HG03520 (cell line): Measurements from ENCODE around the gene PBRM1.

Experiments used
- ATAC-seq: cut with Tn5 transposase; IDR thresholded peaks from one replicate; pipeline ENCODE4 v1.9.1; 2021; ENCODE audit warnings: mild to moderate bottlenecking, moderate library complexity; ENCODE audit not compliant: unreplicated experiment

PBRM1 gene

DNA sequence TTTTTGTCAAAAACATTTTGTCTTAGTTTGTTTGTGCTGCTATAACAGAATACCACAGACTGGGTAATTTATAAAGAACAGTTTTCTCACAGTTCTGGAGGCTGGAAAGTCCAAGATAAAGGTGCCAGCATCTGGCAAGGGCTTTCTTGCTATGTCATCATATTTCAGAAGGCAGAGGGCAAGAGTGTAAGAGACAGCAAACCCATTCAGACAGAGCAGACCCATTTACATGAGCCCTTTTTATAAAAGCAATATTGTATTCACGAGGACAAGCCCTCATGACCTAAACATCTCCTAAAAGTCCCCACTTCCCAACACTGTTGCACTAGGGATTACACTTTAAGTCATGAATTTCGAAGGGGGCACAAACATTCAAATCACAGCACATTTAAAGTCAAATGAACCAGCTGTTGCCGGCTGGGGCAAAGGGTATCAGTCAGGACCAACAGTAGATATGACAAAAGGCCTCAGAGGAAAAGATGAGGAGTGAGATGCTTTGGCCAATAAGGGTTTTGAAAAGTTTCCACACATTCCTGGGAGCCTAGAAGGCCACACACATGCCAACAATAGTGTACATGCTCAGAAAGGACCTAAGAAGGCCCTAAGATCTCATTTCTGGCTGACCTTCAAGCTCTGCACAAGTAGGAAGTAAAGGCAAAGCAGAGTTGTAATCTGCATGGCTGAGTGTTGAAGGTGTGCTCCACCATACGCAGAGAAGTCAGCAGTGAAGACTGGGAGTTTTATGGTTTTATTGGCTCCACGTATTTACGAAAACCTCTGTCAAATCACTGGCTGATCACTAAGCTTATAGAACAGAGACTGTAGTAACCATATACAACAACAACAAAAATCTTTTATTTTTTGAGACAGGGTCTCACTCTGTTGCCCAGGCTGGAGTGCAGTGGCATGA, 111.4 kb downstream of the PBRM1 start:
- no peak for ATAC-seq

DNA sequence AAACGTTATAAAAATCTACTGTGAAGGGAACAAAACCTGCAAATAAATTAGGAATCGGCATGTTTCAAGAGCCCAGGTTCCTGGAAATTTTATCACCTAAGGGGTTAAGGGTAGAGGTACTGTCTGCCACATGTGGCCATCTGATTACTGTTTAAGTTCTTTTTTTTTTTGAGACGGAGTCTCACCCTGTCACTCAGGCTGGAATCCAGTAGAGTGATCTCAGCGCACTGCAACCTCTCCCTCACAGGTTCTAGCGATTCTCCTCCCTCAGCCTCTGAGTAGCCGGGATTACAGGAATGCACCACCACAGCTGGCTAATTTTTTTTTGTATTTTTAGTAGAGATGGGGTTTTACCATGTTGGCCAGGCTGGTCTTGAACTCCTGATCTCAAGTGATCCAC, 113.5 kb downstream of the PBRM1 start:
- ATAC-seq: no peak

DNA sequence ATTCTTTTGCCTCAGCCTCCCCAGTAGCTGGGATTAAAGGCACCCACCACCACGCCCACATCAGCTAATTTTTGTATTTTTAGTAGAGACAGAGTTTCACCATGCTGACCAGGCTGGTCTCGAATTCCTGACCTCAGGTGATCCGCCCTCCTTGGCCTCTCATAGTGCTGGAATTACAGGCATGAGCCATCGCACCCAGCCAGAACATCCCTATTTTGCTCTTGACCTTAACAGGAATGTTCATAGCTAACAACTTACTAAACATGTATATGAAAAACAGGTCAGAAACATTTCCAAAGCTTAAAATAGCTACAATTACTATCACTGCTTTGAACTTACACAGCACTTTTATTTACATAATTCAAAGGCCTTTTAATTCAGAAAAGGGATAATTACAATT, 115.6 kb downstream of the PBRM1 start:
- no peak for ATAC-seq

DNA sequence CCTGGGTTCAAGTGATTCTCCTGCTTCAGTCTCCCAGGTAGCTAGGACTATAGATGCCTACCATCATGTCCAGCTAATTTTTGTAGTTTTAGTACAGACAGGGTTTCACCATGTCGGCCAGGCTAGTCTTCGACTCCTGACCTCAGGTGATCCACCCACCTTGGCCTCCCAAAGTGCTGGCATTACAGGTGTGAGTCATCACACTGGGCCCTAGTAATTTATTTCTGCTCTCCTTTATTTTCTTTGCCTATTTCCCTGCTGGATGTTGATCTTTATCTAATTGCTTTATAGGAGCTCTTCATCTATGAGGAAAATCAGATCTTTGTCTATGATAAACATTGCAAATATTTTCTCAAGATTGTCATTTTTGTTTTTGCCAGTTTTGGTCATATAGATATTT, 117.6 kb downstream of the PBRM1 start:
- ATAC-seq: no peak

DNA sequence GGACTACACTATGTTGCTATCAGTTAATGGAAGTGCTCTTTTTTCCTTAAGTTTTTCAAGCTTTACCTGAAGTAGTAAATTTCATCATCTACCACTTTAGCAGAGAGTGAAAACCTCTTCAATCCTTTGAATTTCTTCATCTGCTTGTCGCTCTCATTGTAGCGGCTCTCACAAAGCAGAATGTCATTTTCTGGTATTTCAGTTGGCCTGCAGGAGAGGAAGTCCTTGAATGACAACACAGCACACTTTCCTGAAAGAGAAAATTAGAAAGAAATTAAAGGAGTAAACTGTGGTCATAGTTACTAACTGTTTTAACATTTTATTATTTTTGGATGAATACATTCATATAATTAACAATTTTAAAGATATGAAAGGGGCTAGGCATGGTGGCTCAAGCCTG, 121.7 kb downstream of the PBRM1 start:
- no peak for ATAC-seq

DNA sequence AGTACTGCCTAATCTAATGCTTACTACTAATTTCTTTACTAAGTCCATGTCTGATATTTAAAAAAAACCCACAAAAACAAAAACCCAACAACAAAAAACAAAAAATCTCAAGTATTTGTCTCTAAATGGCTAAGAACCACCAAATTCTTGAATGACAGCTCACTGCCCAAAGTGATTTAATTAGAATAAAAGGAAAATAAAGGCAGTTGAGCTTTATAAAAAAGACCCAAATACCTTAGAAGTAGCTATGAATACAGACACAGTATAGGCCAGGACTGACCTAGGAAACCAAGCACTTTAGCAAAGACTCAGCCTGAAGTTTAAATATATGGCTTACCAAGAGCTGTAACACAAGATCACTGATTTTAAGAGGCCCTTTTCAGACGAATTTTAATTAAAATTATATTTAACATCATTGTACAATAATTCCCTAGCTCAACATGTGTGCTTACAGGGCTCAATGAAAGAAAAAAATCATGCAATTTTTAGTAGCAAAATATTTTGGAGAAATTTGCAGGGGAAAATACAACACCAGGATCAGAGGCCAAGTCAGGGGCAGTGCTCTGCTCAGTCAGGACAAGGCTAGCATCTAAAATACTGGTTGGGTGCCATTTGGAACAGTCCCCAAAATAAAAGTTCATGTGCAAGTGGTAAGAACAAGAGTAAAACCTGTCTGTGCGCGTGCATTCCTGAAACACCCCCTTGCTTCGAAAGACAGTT, 124.5 kb downstream of the PBRM1 start:
- no peak for ATAC-seq

DNA sequence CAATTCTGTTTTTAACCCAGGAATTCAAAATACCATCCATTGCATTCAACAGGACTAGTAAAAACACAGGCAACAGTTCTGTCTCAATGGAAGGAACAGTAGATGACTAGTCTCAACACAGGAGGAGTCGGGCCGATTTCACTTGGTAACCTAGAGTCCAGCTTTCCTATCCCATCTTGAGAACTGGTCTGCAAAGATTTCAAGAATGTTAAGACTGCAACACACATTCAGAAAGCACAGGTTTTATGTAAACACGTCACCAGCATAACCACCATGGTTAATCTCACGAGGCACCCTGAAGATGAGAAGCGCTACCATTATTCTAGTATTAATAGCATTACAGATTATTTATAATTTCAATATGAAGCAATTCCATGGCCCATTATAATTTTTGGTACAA, 127.3 kb downstream of the PBRM1 start:
- no peak for ATAC-seq

DNA sequence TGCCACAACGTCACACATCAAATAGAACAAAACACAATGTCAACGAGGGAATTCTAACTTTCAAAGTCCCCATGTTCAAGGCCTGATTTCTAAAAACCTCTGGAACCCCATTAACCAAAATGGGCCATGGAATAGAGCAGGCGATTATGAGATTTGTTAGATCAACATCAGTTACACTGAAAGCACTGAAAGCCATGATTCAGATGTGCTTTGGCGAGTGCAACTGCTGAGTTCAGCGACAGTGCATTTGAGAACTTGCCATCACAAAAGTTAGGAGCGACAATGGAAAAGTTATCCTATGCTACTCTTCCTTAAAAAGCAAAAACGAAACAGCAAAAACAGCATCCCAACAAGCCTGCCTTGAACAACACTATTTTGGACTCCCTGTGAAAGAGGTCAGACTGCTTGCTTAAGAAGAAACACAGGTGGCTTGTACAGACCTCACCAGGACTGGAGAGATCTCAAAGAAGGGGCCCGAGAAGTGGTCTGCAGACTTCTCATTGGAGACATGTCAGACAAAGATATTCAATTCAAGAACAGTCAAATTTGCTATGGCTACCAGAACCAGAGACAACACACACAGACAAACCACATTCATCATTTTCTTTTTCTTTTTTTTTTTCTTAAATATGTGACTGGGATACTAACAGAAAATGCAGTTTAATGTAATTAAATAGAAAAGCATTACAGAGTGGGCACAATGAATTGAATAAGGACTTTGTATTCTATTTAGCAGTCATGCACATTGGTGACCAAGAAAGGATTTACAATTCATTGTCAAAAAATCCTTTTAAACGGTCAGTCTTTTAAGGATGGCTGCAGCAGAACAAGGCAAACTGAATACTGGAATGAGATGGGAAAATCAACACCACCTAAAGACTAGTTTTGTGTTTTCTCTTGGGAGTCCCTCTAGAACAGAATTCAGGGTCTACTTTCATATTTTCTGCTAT, 128.4 kb downstream of the PBRM1 start:
- ATAC-seq: no peak

DNA sequence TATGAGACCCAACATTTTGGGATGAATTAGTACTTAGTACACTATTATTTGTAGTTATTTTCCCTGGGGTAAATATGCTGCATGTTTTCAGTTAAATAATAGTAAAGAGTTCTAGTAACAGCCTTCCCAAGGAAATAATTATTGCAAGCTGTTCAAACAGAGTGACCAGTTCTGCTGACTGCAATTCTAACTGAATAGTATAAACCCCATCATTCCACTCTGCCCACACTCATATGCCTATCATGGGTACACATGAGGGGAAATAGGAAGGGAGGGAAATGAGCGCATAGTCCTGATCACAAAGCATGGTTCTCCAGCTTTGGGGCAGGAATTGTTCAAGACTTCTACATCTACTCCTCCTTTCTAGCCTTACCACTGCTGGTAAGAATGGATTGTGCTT, 130.7 kb downstream of the PBRM1 start:
- ATAC-seq: no peak

DNA sequence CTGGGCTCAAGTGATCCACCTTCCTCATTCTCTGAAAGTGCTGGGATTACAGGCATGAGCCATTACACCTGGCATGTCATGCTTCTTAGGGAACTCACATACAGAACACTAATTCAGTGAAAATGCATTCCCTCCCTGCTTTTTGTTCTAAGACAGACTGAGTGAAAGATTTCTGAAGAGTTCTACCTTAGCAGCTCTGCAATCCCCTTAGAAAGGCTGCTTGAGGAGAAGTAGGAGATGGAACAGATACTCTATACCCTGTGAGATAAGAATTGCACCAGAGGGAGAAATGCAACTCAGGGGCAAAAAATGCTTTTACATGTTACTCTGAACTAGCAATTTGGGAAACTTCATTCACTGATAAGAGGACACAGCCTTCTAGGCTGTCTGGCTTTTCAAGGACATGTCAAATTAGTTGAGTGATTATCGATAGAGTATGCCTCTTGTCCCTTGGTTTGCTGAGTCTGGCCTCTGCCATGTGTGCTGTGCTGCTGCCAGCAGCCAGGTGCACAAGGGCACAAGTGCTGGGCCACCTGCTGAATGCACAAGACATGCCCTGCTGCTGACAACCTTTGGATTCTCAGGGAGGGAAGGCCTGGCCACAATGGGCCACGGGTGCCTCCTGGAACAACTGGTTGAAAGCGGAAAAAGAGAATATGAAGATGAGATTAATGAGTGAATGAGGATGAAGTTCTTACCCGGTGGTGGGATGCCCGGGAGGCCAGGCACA, 131.5 kb downstream of the PBRM1 start:
- no peak for ATAC-seq

DNA sequence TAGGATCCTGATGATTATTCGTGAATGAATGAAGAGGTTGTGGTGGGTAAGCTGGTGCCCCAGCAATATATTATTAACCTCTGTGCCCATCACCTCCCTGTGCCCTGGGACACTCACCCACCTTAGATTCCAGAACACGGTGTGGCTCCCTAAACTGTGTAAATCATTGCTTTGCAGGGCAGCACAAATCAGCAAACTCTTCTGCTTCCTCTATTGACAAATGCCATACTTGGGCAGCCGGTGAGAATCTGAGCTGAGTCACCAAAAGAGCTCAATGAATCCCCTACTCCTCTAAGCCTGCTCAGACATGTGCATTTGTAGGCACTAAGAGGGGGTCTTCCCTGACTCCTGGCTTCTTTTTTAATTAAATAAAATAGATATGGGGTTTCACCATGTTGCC, 133.6 kb downstream of the PBRM1 start:
- ATAC-seq: no peak

DNA sequence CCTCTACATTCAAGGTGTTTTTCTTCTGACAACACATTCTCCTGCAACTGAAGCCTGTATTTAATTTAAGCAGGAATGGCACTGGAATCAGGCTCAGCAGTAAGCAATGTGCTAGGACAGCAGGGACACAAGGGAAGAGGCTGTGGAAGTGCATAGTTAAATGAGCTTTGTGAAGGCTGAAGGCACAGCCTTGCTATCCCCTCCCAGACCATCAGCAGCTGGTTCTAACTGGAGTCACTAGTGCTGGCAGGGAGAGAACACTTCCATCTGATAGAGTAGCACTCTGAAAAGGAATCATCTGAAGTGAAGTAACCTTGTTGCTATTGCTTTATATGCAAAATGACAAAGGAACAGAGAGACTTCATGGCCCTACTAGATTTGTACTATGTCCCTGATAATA, 134.6 kb downstream of the PBRM1 start:
- no peak for ATAC-seq

DNA sequence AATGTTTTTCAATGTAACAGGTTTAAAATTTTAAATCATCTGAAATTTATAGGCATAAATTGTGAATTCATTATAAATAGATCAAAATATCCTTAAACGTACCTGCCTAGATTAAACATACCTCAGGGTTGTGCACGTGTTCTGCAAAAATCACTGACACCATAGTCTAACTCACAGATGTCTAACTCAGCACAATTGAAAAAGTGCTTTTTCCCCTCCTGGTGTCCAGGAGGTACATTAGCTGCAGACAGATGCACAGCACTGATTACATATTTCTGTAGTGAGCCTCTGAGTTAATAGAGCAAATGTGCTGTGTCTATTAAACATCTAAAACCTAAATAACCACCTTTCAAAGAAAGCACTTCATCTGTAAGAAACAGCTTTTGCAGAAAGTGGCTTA, 138.6 kb downstream of the PBRM1 start:
- no peak for ATAC-seq

DNA sequence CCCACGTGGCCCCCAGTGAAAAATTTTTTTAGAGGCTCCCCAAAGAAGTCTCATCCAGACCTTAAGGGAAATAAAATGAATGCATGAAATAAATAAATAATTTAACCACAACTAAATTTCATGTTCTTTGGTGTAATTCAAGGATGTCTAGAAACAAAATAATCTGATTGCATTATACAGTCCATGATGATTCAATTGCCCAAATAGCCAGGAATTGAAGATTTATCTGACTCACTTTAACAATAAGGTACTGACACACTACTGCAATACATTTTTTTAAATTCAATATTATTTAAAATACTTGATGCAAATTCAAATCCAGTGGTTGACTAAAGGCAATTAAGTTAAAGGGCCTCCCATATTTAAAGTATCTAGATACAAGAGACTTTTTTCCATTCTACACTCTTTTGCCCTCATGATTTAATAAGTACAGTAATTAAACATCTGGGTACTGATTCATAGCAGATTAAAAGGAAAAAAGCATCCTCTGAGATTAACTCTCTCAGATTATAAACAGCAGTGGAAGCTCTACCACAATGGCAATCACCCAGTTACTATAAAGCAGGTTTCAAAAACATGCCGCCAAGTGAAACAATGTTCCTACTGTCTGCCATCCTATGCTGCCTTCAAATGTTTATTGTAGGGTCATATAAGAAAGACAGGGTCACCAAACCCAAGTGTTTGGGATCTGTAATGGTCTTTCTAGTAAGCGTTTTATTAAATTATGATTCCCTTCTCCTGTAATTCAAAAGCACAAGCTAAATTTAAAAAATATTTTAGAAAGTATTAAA, 139.4 kb downstream of the PBRM1 start:
- ATAC-seq: no peak

DNA sequence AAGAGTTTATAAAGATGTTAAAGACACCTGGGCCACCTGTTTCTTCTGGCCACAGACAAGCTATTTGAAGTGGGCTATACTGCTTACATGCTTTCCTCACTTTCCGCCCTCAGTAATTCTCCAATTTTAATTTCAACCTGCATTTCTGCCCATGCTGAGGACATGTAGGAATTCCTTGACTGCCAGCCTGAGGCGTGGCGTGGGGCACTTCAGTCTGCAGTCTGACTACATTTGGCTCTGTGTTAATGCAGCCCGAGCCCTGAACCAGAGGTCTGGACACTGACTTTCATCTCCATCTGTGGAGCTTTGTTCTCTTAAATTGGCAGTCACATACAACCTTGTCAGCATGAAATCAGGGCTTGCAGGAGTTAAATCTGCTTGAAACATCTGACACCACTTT, 140.8 kb downstream of the PBRM1 start:
- no peak for ATAC-seq

DNA sequence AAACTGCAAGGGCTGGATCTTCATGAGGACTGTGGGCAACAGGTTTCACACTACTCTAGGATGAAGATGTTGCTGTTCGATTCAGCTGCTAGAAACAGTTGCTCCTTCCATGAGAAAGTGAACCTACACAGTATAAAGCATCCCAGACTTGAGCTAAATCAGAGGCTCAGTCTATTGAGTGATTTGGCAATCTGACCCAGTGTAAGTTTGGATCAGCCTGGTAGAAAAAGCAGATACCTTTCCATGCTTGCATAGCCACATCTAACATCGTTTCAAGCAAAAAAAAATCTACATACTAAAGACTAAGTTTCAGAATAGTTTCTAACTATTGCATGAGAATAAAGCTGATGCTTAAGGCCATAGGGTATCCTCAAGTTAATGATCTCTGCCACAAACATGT, 144.7 kb downstream of the PBRM1 start:
- no peak for ATAC-seq

DNA sequence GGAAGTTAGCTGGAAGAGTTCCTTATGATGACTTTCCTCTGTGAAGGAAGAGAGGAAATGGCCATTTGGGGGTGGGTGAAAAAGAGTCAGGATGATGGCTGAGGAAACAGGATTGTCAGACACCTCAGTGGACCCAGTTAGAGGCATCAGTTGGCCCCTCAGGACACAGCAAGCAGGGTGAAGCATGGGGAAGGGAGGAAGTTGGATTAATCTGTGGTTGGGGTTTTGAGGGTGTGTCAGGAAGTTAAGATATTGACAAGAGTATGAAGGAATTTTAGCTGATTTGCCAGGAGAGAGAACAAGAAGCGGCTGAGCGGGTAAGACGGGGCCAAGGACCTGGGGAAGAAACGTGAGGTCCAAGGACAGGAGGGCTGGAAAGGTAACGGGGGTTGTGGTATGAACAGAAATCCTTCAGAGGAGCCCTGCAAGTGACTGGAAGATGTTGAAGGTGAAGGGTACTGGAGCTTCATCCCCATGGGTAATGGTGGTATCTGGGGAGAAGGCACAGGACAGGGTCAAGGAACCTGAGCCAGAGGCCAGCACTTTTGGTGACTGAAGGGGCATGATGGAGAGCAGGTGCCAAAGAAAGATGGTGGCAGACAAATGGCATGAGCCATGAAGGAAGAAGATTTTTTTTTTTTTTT, 146.6 kb downstream of the PBRM1 start:
- no peak for ATAC-seq

DNA sequence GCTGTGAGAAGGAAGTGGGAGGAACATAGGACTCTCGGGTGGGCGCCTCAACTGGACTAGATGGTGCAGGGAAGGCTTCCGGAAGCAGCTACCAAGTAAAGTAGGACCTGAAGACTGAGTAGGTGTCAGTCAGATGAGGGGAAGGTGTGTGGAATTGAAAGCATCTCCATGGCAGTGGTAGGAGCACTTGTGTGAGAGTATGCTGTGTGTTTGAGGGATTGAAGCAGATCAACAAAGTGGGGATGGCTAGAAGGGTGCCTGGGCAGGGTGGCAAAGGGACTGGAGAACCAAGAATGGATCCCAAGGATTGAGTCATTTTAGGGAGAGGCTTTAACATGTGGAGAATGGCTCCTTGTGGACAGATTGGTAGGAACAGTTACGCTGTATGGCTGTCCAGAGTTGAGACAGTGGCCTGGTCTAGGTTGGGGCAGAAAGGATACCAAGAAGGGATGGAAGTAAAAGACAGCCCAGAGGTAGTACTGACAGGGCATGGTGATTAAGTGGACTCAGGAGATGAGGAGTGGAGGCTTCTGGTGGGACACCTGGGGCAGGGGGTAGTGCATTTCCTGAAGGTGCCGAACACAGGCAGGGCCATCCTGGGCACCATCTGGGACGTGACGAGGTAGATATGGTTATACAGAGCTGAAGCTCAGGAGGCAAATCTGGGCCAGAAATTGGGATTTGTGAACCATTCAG, 147.8 kb downstream of the PBRM1 start:
- no peak for ATAC-seq

DNA sequence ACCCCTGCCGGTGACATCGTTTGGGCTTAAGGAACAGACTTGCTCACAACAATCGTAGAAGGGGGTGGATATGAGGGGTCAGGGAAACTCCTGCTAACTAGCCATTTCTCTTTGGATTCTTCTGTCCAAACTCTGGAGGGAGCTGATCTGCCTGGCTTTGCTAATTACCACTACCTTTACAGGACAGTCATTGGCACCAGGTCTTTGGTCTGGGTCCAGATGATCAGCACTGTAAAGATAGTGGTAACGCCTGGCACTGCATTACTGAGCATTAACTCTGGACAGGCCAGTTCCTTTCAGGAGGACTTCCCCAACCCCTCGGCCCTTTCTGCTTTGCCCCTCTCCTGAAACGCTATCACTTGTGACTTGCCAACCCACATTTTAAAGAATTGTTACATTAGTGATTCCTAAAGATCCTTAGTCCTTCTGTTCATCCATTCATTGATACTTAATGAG, 148.5 kb downstream of the PBRM1 start:
- no peak for ATAC-seq
